Right ventricle myocardium superior (tissue), 1 donor: Measurements from ENCODE around the gene WNT2. TPM values are rescaled to one million over a fixed set of nuclear protein-coding genes. Genes with fewer than 3 reads are reported as not detected.

Source experiments
- ATAC-seq: fragments of 200-7000 bp; cut with Tn5 transposase; one replicate; pipeline ENCODE4 v1.9.1; 2020; ENCODE audit warnings: mild to moderate bottlenecking; ENCODE audit not compliant: poor library complexity
- DNase-seq: peaks from one replicate; pipeline ENCODE4 v3.0.0-alpha.2; 2020
- intact Hi-C: fragments of 100-400 bp; cut with DNase I; formaldehyde crosslinking; loops from one replicate; pipeline ENCODE4 v1.11.2; 2022
- long read RNA-seq: library from polyadenylated mRNA; unstranded; transcript quantifications from one replicate; pipeline ENCODE4 v2.0.0, GENCODE V29; 2021
- total RNA-seq: library from RNA; stranded (reverse); fragmentation: NEBNext Ultra II Directional; extraction: Animal tissue kit (Norgen Biotek cat#: 25700); gene quantifications from one replicate; pipeline ENCODE4 v1.2.1, GENCODE V29; 2021
- donor health status: DM: no; HTN: yes; CAD: no; lungs with severe emphysema.

The WNT2 gene
- total RNA-seq, result not detected
- long read RNA-seq, result 0 reads

- DNase-seq (peak; percentile 36), ATAC-seq (no peak)
- intact Hi-C loops, result no loop called here
Measured at GRCh38 chr7:117322741-117323304, at the start of gene WNT2. Gene WNT2 (minus strand): TSS chr7:117323058. CDS start chr7:117322989, 69 bp downstream.

GRCh38 chr7:117372073-117372472, 49.2 kb upstream of the WNT2 start:
- intact Hi-C loops, result loop anchor here (10.0 kb wide), 1 partner anchor 147 kb away; no protein-coding TSS in a partner anchor
- ATAC-seq, result no peak
- no peak for DNase-seq

DNA sequence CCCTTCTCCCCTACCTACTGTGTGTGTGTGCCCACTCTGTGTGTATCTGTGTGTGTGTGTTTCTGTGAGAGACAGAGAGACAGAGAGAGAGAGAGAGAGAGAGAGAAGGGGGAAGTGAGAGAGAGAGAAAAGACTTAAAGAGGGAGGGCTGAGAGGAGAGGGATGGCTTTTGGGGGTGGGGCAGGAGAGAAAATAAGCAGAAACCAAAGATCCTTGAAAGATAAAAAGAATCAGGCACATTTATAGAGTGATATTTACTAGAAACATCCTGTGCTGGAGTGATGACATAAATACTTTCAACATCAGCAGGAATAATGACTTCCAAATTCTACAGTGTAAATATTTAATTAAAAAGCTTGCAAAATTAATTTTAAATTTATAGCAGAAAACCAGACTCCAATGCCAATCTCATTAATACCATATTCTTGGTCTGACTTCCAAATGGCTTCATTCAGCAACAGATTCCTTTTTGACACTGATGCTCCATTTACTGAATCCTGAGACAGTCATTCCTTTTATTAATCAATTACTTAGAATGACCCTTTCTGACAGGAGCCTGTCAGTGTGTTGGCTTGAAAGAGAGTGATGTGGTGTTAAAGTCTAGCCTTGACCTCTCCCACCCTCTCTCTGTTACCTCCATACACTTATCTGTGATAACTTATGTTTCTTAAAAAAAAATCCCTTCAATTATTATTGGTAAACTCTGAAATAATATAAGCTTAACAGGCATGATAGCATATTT, 41.7 kb upstream of the WNT2 start:
- DNase-seq (no peak), ATAC-seq (no peak)
- intact Hi-C loops, result no loop called here

- intact Hi-C loops, result no loop called here
- no peak for ATAC-seq
Measured at GRCh38 chr7:117362294-117362888, 39.5 kb upstream of the WNT2 start.

GRCh38 chr7:117350027-117350426, 27.2 kb upstream of the WNT2 start:
- intact Hi-C loops, result no loop called here
- ATAC-seq (no peak), DNase-seq (no peak)

More at GRCh38 chr7:117362294-117362888, 39.5 kb upstream of the WNT2 start:
- no peak for DNase-seq

GRCh38 chr7:117349570-117349969, 26.7 kb upstream of the WNT2 start:
- intact Hi-C loops, result no loop called here
- DNase-seq (no peak), ATAC-seq (no peak)

GRCh38 chr7:117347962-117348672, 25.3 kb upstream of the WNT2 start:
- ATAC-seq (no peak), DNase-seq (no peak)
- intact Hi-C loops, result no loop called here

- intact Hi-C loops, result no loop called here
- ATAC-seq (no peak), DNase-seq (no peak)
Measured at GRCh38 chr7:117347480-117347879, 24.6 kb upstream of the WNT2 start.

DNA sequence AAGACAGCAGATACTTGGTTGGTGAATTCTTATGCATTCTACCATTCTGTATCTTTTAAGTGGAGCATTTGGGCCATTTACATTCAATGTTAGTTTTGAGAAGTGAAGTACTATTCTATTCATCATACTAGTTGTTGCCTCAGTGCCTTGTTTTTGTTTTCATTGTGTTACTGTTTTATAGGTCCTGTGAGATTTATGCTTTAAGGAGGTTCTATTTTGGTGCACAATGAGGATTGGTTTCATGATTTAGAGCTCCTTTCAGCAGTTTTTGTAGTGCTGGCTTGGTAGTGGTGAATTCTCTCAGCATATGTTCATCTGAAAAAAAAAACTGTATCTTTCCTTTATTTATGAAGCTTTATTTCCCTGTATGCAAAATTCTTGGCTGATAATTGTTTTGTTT, 23.3 kb upstream of the WNT2 start:
- intact Hi-C loops, result no loop called here
- ATAC-seq, result no peak
- no peak for DNase-seq

GRCh38 chr7:117338020-117338419, 15.2 kb upstream of the WNT2 start:
- ATAC-seq (no peak), DNase-seq (no peak)
- intact Hi-C loops, result no loop called here

DNA sequence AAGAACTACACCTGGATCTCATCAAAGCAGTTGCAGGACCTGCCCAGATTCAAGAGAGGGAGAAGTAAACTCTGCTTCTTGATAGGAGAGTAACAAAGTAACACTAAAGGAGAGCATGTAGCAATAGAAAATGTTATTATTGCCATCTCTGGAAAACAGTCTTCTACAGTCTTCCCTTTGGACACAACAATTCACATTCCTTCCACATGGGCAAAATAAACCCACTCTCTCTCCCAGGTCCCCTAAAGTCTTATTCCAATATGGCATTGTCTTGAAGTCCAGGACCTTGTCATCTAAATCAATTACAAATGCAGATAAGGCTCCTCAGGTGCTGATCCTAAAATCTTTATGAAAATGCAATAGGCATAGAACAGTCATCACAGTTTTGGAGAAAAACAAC, 10.3 kb upstream of the WNT2 start:
- ATAC-seq, result no peak
- DNase-seq, result no peak
- intact Hi-C loops, result no loop called here

- intact Hi-C loops, result no loop called here
- DNase-seq (no peak), ATAC-seq (no peak)
Measured at GRCh38 chr7:117332031-117332430, 9.2 kb upstream of the WNT2 start.

DNA sequence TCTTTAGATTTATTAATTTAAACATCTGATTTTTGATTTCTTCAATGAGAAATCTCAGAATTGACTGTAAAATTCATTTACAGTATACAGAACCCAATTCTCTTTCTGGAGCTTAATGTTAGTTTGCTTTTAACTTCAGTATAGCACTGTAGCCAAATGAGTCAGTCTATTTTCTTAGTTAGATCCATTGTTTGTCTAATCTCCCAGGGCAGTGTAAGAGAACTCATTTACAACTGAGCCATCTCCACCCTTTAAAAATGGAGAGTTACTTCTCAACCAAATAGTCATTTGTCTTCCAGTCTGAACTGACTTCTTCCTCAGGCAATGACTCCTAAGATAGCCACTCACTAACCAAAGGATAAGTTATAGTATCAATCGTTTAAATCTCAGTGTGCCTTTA, 3.0 kb upstream of the WNT2 start:
- DNase-seq (no peak), ATAC-seq (no peak)
- intact Hi-C loops, result no loop called here

GRCh38 chr7:117324960-117325359, 2.1 kb upstream of the WNT2 start:
- DNase-seq, result no peak

DNA sequence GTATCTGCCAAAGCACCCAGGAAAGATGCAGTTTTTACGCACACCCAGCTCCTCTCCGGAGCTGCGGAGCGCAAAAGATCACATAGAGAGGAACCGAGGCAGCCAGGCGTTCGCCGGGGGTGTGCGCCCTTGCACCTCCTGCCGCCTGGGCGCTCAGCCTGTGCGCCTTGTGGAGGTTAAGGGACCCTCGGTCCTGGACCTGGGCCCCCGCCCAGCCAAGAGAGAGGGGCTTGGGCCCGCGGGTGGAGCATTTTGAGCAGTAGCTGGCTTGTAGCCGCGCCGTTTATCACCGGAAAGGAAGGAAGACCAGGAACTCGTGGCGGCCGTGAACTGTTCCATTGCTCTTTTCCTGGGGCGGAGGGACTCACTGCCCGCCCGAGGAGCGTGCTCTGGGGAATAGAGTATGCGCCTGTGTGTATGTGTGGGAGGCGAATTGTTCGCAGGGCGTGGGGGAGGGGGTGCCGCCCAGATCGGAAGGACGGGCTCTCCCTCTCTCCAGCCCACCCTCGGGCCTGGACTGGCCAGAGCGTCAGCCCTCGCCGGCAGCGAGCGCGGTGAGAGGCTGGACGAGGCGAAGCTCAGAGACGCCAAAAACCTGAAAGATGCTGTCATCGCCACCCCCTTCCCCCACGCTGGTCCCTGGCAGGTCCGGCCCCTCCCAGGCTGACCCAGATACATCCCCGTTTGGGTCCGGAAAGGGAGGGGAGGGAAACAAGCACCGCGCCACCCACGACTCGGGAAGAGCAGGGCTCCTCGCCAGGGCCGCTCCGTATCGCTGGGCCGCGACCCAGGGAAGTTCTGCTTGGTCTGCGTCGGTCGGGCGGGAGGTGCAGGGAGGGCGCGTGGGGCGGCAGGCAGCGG, 1.2 kb upstream of the WNT2 start:
- peak; percentile 79 for ATAC-seq
- intact Hi-C loops, result no loop called here
- peak; percentile 53 for DNase-seq

More at GRCh38 chr7:117324960-117325359, 2.1 kb upstream of the WNT2 start:
- no peak for ATAC-seq
- intact Hi-C loops, result no loop called here

DNA sequence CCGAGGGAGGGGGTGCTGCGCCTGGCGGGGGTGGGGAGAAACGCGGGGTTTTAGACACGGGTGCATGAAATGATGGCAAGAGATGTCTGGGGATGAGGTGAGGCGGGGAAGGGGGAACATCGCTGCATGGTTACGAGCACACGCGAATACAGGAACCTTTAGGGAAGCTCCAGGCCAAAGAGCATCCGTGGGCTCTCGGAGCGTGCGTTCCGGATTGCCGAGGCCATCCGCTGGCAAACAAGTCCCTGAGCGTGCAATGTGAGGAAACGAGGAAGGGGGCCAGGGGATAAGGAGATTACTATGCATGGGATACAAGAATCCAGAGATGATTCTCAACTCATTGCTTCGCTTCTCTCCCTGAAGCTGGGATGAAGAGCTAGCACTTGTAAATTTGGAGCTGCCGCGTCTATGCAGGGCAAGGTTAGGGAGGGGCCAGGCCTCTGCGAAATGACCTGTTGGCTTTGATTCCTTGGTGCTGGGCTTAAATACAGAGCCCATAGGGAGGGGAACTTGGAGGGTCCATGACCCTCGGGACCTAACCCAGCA, 520 bp upstream of the WNT2 start:
- DNase-seq (no peak), ATAC-seq (no peak)
- intact Hi-C loops, result no loop called here

GRCh38 chr7:117320523-117320922, 2.3 kb downstream of the WNT2 start:
- ATAC-seq (no peak), DNase-seq (peak; percentile 37)
- intact Hi-C loops, result no loop called here

GRCh38 chr7:117319181-117319580, 3.7 kb downstream of the WNT2 start:
- intact Hi-C loops, result no loop called here
- DNase-seq (no peak), ATAC-seq (no peak)
